Retina (tissue), 1 donor: Measurements from ENCODE around the gene SPDYE2.
"Not testable (repeated sequence)": the region's sequence is repeated elsewhere in the genome, so short reads cannot be mapped to it uniquely, and the experiment has no call there.

Experiments used
- DNase-seq: peaks from one replicate; pipeline ENCODE4 v3.0.0-alpha.2; 2016

Gene SPDYE2

GRCh38 chr7:102542083-102542482 is 8.9 kb upstream of the SPDYE2 start:
- DNase-seq: not testable (repeated sequence)

GRCh38 chr7:102542771-102543170 is 8.3 kb upstream of the SPDYE2 start:
- not testable (repeated sequence) for DNase-seq

GRCh38 chr7:102543596-102543995 is 7.4 kb upstream of the SPDYE2 start, which contains the start of gene UPK3BL2:
UPK3BL2 (minus strand) TSS chr7:102543696; CDS start chr7:102543636, 60 bp downstream.
- not testable (repeated sequence) for DNase-seq

DNA sequence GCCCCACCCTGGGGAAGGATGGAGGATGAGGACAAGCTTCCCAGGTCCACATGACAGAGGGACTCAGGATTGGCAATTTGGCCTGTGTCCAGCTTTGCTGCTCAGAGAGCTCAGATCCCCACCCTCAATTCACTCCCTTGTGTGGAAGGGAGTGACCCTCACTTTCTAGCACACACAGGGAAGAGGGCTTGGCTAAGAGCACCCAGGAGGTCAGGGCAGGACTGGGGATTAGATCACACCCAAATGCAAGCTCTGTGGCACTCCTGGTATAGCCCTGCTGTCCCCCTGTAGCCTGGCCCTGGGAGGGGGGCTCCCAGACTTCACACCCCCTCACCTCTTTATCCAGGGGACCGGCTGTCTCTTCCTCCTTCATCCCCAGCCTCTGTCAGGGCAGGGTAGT is 6.7 kb upstream of the SPDYE2 start:
- not testable (repeated sequence) for DNase-seq

DNA sequence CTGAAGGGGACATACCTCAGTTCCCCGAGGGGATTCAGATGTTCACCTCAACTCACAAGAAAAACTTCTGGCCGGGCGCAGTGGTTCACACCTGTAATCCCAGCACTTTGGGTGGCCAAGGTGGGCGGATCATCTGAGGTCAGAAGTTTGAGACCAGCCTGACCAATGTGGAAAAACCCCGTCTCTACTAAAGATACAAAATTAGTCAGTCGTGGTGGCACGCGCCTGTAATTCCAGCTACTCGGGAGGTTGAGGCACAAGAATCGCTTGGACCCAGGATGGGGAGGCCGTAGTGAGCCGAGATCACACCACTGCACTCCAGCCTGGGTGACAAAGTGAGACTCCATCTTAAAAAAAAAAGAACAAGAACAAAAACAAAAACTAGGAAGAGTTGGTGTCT is 5.7 kb upstream of the SPDYE2 start:
- not testable (repeated sequence) for DNase-seq

DNA sequence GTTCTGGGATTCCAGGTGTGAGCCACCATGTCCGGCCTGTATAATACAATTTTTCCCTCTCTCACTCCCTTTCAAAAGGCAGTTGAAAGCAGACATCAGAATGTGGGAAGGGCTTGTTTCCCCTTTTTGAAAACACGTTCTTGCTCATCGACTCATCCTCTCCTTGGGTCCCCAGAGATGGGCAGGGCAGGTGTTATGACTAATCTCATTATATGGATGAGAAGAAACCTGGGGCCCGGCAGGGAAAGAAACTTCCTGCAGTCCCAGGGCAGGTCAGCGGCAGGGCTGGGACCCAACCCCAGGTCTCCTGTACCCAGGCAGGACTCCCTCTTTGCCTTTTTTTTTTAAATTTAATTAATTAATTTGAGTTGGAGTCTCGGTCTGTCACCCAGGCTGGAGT is 4.7 kb upstream of the SPDYE2 start:
- not testable (repeated sequence) for DNase-seq

- DNase-seq: not testable (repeated sequence)
Measured at GRCh38 chr7:102568620-102569019, 17.6 kb downstream of the SPDYE2 start.

- peak; percentile 88 for DNase-seq
Measured at GRCh38 chr7:102572261-102573239, 21.5 kb downstream of the SPDYE2 start, which contains the start of gene POLR2J3. POLR2J3 (minus strand) TSS chr7:102572583; CDS start chr7:102572521, 62 bp downstream.

DNA sequence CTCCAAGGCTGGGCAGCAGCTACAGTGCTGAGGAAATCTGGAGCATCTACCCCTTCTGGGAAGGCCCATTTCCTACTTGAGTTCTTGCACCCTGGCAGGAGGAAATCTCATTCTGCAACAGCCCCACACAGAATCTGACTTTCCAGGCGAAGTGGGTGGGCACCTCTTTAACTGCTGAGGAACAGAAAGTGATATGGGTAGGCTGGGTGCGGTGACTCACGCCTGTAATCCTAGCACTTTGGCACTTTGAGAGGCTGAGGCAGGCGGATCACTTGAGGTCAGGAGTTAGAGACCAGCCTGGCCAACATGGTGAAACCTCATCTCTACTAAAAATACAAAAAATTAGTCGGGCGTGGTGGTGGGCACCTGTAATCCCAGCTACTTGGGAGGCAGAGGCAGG is 23.6 kb downstream of the SPDYE2 start:
- not testable (repeated sequence) for DNase-seq

DNA sequence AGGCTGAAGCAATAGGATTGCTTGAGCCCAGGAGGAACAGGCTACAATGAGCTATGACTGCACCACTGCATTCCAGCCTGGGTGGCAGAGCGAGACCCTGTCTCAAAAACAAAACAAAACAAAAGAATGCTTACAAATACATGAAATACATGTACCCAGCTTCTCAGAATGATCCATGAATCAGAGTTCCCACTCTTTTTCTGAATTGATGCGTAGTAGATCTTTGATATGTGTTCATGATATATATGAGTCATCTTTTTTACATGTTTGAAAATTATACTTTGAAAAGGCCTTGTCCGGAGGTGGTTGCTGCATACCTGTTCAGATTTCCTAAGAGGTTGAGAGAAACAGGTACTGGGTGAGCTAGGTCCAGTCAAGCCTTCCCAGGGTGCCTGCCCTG is 25.3 kb downstream of the SPDYE2 start:
- DNase-seq: not testable (repeated sequence)

GRCh38 chr7:102577315-102578240 is 26.6 kb downstream of the SPDYE2 start:
- peak; percentile 0 for DNase-seq

- DNase-seq: not testable (repeated sequence)
Measured at GRCh38 chr7:102578486-102578885, 27.5 kb downstream of the SPDYE2 start.

DNA sequence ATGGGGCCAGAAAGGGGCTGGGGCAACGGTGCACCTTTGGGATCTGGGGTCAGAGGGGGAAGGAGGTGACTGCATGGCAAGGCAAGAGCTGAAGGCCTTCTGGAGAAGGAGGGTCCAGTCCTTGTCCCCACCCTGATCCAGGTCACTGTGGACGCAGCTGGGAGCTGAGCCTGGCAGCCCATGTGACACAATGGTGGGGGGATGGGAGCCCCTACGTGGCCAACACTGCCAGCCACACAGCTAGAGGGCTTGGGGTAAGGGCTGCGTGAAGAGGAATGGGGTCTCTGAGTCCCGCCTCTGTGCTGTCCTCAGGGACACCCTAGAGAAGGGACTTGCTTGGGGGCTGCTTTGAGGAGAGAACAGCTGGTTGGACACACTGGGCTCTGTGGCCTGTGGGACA is 30.7 kb downstream of the SPDYE2 start:
- DNase-seq: not testable (repeated sequence)

GRCh38 chr7:102583495-102583894 is 32.5 kb downstream of the SPDYE2 start:
- DNase-seq: not testable (repeated sequence)

- DNase-seq: not testable (repeated sequence)
Measured at GRCh38 chr7:102589857-102590256, 38.8 kb downstream of the SPDYE2 start.

DNA sequence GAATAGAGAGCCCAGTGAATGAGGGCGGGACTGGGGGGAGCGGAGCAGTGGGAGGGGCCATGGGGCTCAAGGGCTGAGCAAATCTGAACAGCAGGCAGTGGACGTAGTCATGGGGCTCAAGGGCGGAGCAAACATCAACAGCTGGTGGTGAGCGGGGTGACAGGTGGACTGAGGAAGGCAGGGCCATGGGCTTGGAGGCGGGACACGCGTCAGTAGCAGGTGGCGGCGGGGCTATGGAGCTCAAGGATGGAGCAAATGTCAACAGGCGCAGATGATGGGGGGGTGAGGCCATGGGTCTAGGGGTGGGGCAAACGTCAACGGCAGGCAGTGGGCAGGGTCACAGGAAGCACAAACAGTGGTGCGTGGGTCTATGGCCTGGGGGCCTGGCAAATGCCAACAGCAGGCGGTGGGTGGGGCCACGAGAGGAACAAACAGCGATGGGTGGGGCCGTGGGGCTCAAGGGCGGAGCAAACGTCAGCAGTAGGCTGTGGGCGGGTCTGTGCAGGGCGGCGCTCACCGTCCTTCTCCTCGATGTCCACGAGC is 41.5 kb downstream of the SPDYE2 start:
- DNase-seq: not testable (repeated sequence)

GRCh38 chr7:102593637-102594334 is 42.8 kb downstream of the SPDYE2 start:
- not testable (repeated sequence) for DNase-seq

DNA sequence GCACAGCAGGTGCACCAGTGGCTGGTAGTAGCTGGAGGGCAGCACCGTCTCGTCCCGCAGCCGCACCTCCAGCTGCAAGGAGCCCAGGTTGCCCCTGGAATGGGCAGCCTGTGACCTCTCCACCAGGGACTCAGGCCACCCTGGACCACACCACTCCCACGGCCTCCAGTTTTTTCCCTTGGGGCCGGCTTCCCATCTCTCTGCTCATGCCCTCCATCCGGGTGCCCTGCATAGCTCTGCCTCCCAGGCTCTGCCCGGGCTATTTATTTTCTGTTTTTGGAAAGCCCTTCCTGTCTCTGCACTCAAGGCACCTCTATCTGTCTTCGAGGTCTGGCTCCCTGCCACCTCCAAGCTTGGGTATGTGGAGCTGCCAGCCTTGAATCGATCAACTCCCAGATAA is 45.0 kb downstream of the SPDYE2 start:
- not testable (repeated sequence) for DNase-seq

DNA sequence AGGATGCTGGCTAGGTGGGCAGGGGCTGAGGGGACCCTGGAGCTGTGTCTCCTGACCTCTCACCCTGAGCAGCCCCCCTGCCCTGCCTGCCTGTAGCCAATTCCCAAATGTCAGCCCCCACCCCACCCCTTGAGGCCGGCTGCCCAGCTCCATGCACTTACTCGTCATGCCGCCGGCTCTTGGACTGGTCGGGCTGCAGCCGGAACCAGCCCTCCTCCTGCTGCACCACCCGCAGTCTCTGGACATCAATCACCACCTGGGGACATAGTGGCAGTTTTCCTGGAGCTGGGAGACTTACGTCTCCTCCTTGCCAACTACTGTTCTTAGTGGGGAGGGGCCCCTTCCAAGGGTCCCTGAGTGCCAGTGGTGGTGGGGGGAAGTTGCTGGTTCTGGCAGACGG is 48.7 kb downstream of the SPDYE2 start:
- not testable (repeated sequence) for DNase-seq

DNA sequence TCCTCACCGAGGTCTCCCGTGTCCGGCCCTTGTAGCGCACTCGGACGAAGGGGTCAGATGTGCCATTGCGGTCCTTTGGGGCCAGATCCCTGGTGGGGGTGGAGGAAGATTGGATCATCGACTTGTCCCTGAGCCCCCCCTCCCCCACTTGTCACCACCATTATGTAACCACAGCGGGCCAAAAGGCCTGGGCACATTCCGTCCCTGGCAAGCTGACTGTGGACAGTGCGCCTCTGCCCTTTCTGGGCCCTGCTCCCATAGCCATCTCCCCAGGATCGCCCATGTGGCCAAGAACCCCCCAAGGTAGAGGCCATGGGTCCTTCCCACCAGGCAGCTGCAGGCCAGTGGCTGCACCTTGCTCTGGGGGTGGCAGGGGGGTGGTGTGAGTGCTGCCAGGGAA is 51.3 kb downstream of the SPDYE2 start:
- DNase-seq: not testable (repeated sequence)

GRCh38 chr7:102604431-102605145 is 53.6 kb downstream of the SPDYE2 start:
- not testable (repeated sequence) for DNase-seq
